Measurements from ENCODE around the gene CHST7. TPM values are rescaled to one million over a fixed set of nuclear protein-coding genes. Genes with fewer than 3 reads are reported as not detected.

Gene CHST7
- total and polyA plus RNA-seq, 2 of the 4 experiments (the other 2 are of a cell fraction) = 2.9 to 4.8 TPM

DNA sequence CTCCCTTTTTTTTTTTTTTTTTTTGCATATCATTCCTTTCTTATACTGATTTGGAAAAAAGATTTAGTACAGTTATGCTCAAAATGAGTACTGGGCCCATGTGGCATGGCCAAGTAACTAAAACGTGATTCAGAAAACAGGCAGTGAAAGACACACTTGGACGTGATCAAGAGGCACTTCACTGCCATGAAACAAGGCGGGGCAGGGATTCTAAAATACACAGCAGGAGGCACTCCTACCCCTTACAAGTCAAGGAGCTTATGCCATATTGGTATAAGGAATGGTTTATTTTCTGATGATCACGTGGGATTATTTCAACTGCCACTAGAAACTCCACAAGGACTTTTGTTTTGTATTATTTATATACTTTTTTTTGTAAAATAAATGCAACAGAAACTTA, 72.0 kb downstream of the CHST7 start:
- CTCF ChIA-PET = interaction anchor here (1.2 kb wide), 1 partner anchor 16 kb away, joined by 4 read pairs; no protein-coding TSS in a partner anchor

More for the DNA sequence above, 72.0 kb downstream of the CHST7 start:
- H3K9me3 ChIP-seq (ENCODE audit: control insufficient read depth, insufficient read depth, low read length) = no peaks in the 10 kb centered on the region
- H3K79me1 ChIP-seq (ENCODE audit: low read depth in 1 of 2, low read length in 2 of 2) = no peaks in the 10 kb centered on the region
- H3K56ac ChIP-seq (ENCODE audit: extremely low read depth, insufficient read depth, low read length) = no peak overlapping the region
- H3K4me1 ChIP-seq (ENCODE audit: control insufficient read depth, insufficient read depth, low read length) = peaks cover 3% of the 10 kb centered on the region; the same call in 1 of the 2 replicates
- H2AK9ac ChIP-seq (replicated peaks; ENCODE audit: low read depth, low read length, poor library complexity) = no peak overlapping the region
- H3K27me3 ChIP-seq (ENCODE audit: control insufficient read depth, insufficient read depth, low read length) = peaks cover 4% of the 10 kb centered on the region; the same call in 1 of the 2 replicates
- H3K4me2 ChIP-seq (ENCODE audit: low read depth, low read length) = no peak overlapping the region
- H3K14ac ChIP-seq (replicated peaks; ENCODE audit: low read depth, low read length) = no peak overlapping the region
- no peak overlapping the region for H4K91ac ChIP-seq (ENCODE audit: insufficient read depth, low read depth, low read length)
- H3K23ac ChIP-seq (ENCODE audit: low read depth, low read length) = no peak overlapping the region
- POLR2A ChIA-PET (ENCODE audit: unreplicated experiment) = no interaction called here
- no peak overlapping the region for H4K8ac ChIP-seq (ENCODE audit: low read depth in 2 of 2, low read length in 2 of 2)
- H3K4ac ChIP-seq (ENCODE audit: low read depth, low read length) = no peak overlapping the region
- intact Hi-C loops (cut with micrococcal nuclease) (no loop called here), in situ Hi-C loops (cut with MboI; ENCODE audit: low sequenced_read_pairs) (loop anchor here (10.0 kb wide), 1 partner anchor 91 kb away; no protein-coding TSS in a partner anchor), dilution Hi-C loops (cut with HindIII; ENCODE audit: low sequenced_read_pairs, unreplicated experiment) (no loop called here)
- H4K5ac ChIP-seq (ENCODE audit: low read depth, low read length) = no peak overlapping the region
- H3K9me1 ChIP-seq (ENCODE audit: insufficient read depth, low read length) = no peaks in the 10 kb centered on the region
- H2BK5ac ChIP-seq (ENCODE audit: low read depth, low read length, poor library complexity, severe bottlenecking) = no peak overlapping the region
- H3K4me3 ChIP-seq (ENCODE audit: insufficient read depth, low read depth, low read length) = no peak overlapping the region
- TF ChIP-seq, protein P1, sequence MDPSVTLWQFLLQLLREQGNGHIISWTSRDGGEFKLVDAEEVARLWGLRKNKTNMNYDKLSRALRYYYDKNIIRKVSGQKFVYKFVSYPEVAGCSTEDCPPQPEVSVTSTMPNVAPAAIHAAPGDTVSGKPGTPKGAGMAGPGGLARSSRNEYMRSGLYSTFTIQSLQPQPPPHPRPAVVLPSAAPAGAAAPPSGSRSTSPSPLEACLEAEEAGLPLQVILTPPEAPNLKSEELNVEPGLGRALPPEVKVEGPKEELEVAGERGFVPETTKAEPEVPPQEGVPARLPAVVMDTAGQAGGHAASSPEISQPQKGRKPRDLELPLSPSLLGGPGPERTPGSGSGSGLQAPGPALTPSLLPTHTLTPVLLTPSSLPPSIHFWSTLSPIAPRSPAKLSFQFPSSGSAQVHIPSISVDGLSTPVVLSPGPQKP (IDR thresholded peaks at IDR 0.05; ENCODE audit: borderline replicate concordance, low read depth, low read length) = no peak
- no peak for TF ChIP-seq POLR2A (IDR thresholded peaks at IDR 0.05; ENCODE audit: low read depth, low read length)
- TF ChIP-seq SMC3 (IDR thresholded peaks at IDR 0.05; ENCODE audit: low read depth, low read length) = no peak
- no peak overlapping the region for H2AFZ ChIP-seq (replicated peaks; ENCODE audit: low read length, poor library complexity)
- no peaks in the 10 kb centered on the region for H4K20me1 ChIP-seq (ENCODE audit: insufficient read depth, low read length)
- H2BK20ac ChIP-seq (ENCODE audit: low read depth, low read length) = no peak overlapping the region
- no TSS peak for BruUV-seq (replicated peaks)
- no peak overlapping the region for H3K18ac ChIP-seq (ENCODE audit: low read depth, low read length)
- no peak overlapping the region for H2BK15ac ChIP-seq (ENCODE audit: low read depth, low read length)
- DNase-seq (no peak), ATAC-seq (ENCODE audit: low read depth) (no peak)
- H3K27ac ChIP-seq (ENCODE audit: insufficient read depth, low read length) = no peak overlapping the region
- no peak overlapping the region for H3K9ac ChIP-seq (ENCODE audit: low read depth, low read length)
- H2BK120ac ChIP-seq (ENCODE audit: low read depth, low read length) = no peak overlapping the region
- no peak overlapping the region for H2AK5ac ChIP-seq (ENCODE audit: low read depth, low read length)
- no CpG with 5 or more reads among the region's 4 CpGs for WGBS, 2 experiments (ENCODE audit: extremely low coverage in 2 of 2, insufficient read length in 1 of 2)
- H3K36me3 ChIP-seq (ENCODE audit: control insufficient read depth, insufficient read depth, low read length) = no peaks in the 10 kb centered on the region
